Keratinocyte (primary cell): Measurements from ENCODE around the gene HSBP1.

ENCODE experiments used
- CTCF ChIP-seq, 3 experiments: IDR thresholded peaks in 1 of 3; conservative IDR thresholded peaks in 1 of 3; optimal IDR thresholded peaks in 1 of 3; 2 replicates in 2 of 3; 3 replicates in 1 of 3; pipeline versions ENCODE3 to v1.5.1; 2011; ENCODE audit warnings: low read length in 3 of 3, mild to moderate bottlenecking in 3 of 3, moderate library complexity in 2 of 3, control low read depth in 1 of 3, inconsistent platforms in 1 of 3; ENCODE audit not compliant: insufficient read depth in 2 of 3; ENCODE audit errors: extremely low read depth in 1 of 3
- EZH2 ChIP-seq: IDR thresholded peaks from one replicate; pipeline ENCODE4 v1.6.1; 2012; ENCODE audit warnings: inconsistent platforms, mild to moderate bottlenecking, low read length, moderate library complexity

- TF ChIP-seq EZH2 (no peak), CTCF (optimal IDR thresholded peaks at IDR 0.05 in 1 of 3, IDR thresholded peaks at IDR 0.05 in 1 of 3, conservative IDR thresholded peaks at IDR 0.05 in 1 of 3; ENCODE audit: extremely low read depth in 1 of 3, insufficient read depth in 2 of 3, low read length in 3 of 3) (no peak)
Measured at GRCh38 chr16:83799336-83799735, 8.4 kb upstream of the HSBP1 start.
